IgD-negative memory B cell (primary cell): ENCODE measurements around the gene ADAM19. TPM values are rescaled to one million over a fixed set of nuclear protein-coding genes. Genes with fewer than 3 reads are reported as not detected.

ENCODE experiments used
- H3K27ac Mint-ChIP-seq, 3 donors: one replicate each; pipeline ENCODE4 v1.8.0; 2020 to 2022; ENCODE audit warnings: mild to moderate bottlenecking in 3 of 3, mixed read lengths in 3 of 3, moderate library complexity in 1 of 3
- H3K27me3 Mint-ChIP-seq: one replicate; pipeline ENCODE4 v1.8.0; 2021; ENCODE audit warnings: mixed read lengths
- H3K36me3 Mint-ChIP-seq: one replicate; pipeline ENCODE4 v1.8.0; 2020; ENCODE audit warnings: mild to moderate bottlenecking, mixed read lengths
- H3K4me1 Mint-ChIP-seq, 3 donors: one replicate each; pipeline ENCODE4 v1.8.0; 2020 to 2022; ENCODE audit warnings: mixed read lengths in 3 of 3, mild to moderate bottlenecking in 1 of 3
- H3K4me3 Mint-ChIP-seq, 4 donors: one replicate each; pipeline ENCODE4 v1.8.0; 2020 to 2022; ENCODE audit warnings: mild to moderate bottlenecking in 4 of 4, mixed read lengths in 4 of 4, moderate library complexity in 3 of 4
- H3K9me3 Mint-ChIP-seq, 3 donors: one replicate each; pipeline ENCODE4 v1.8.0; 2020 to 2021; ENCODE audit warnings: mixed read lengths in 3 of 3, mild to moderate bottlenecking in 1 of 3
- polyA plus RNA-seq: library from polyadenylated mRNA; unstranded; fragments of 300-500 nt; fragmentation: Illumina TruSeq; gene quantifications from one replicate; pipeline ENCODE4 v1.2.3, GENCODE V29; 2021

Gene ADAM19
- polyA plus RNA-seq, 1 donor from 2014 or later, result 45.1 TPM

DNA sequence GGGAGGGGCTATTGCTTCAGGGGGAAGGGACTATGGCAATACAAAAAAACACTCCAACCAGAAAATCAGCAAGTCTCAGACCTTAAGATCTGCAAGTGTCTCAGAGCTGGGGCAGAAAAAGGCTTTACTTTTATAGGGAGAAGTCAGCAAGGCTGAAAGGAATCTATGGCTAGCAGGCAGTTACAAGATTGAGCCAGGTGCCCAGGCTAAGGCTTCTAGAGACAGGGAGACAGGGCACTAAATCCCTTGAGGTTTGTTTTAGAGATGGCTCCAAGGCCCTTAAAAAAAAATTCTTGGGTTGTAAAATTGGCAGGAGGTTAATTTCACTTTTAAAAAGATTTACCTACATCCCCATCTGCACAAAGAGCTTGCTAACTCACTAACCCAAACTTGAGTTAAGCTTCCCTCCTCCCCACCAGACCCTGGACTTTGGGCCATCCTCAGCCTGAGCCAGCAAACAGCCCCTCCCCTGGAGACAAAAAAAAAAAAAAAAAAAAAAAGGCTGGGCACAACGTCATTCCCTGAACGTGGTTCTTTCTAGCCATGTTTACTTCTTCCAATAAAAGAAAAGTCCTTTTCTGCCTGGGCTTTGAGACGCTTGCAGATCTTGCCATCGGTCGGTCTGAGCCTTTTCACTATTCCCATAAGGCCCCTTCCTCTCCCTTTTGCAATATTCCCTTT is 97.6 kb downstream of the ADAM19 start:
- Mint-ChIP-seq H3K9me3 (peaks cover 0 to 2% (median 0%) of the 10 kb centered on the region in 3 donors), H3K4me1 (peaks cover 46 to 61% (median 53%) of the 10 kb centered on the region in 3 donors), H3K36me3 (peaks cover 17% of the 10 kb centered on the region), H3K27ac (peak overlapping the region; percentile 55 to 99 (median 69)), H3K27me3 (no peaks in the 10 kb centered on the region), H3K4me3 (peak overlapping the region in 2 of 4 donors; percentile 63 to 75)

DNA sequence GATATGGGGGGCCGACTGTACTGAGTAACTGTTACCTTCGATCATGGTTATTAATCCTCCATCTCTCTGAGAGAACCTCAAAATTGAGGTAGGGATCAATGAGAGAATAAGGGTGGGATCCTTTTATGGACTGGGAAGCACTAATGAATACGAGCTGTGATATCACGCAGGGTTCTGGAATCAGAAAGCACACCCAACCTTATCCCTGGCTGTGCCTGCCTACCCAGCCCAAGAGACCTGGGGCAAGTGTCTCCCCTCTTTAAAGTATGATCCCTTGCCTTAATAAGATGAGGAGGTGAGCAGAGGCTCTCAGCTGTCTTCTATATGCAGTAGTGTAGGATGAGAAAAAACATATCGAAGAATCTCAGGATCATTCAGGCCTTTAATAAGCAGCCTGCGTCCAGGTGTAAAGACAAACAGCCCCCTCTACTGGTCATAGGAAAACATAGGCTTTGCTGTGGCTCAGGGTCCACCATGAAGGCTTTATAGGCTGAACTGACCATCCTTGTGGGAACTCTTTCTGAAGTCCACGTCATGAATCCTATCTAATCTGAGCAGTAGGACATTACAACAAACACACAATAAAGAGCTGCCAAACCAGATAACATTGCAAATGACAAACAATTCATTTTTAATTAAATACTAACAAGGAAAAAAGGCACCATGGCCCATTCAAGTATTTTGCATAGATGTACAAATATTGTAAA is 98.7 kb downstream of the ADAM19 start:
- H3K9me3 Mint-ChIP-seq, result no peaks in the 10 kb centered on the region
- peak overlapping the region in 1 of 4 donors; percentile 1 for H3K4me3 Mint-ChIP-seq
- no peaks in the 10 kb centered on the region for H3K27me3 Mint-ChIP-seq
- peak overlapping the region in 2 of 3 donors; percentile 40 to 78 for H3K27ac Mint-ChIP-seq
- H3K36me3 Mint-ChIP-seq, result peaks cover 9% of the 10 kb centered on the region
- H3K4me1 Mint-ChIP-seq, result peaks cover 37 to 60% (median 48%) of the 10 kb centered on the region in 3 donors

DNA sequence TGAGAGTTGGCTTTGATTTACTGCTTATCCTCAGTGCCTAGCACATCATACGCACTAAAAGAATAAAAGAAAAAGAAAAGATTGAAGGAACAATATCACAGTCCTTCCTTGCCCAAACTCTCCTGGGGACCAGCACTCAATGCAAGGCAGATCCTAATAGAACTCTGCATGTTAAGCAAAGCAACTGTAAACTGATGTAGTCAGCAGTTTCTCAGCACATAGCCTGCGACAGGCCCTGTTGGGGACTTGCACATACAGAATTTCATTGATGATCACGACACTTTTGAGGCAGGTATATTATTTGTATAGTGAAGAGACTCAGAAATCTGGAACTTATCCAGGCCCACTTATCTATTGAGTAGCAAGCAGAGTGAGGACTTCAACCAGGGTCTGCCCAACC is 100.1 kb downstream of the ADAM19 start:
- H3K9me3 Mint-ChIP-seq, result no peaks in the 10 kb centered on the region
- H3K4me1 Mint-ChIP-seq, result peaks cover 31 to 58% (median 38%) of the 10 kb centered on the region in 3 donors
- H3K27ac Mint-ChIP-seq, result peak overlapping the region; percentile 28 to 85 (median 52)
- peak overlapping the region in 1 of 4 donors; percentile 81 for H3K4me3 Mint-ChIP-seq
- no peaks in the 10 kb centered on the region for H3K27me3 Mint-ChIP-seq
- H3K36me3 Mint-ChIP-seq, result peaks cover 9% of the 10 kb centered on the region

DNA sequence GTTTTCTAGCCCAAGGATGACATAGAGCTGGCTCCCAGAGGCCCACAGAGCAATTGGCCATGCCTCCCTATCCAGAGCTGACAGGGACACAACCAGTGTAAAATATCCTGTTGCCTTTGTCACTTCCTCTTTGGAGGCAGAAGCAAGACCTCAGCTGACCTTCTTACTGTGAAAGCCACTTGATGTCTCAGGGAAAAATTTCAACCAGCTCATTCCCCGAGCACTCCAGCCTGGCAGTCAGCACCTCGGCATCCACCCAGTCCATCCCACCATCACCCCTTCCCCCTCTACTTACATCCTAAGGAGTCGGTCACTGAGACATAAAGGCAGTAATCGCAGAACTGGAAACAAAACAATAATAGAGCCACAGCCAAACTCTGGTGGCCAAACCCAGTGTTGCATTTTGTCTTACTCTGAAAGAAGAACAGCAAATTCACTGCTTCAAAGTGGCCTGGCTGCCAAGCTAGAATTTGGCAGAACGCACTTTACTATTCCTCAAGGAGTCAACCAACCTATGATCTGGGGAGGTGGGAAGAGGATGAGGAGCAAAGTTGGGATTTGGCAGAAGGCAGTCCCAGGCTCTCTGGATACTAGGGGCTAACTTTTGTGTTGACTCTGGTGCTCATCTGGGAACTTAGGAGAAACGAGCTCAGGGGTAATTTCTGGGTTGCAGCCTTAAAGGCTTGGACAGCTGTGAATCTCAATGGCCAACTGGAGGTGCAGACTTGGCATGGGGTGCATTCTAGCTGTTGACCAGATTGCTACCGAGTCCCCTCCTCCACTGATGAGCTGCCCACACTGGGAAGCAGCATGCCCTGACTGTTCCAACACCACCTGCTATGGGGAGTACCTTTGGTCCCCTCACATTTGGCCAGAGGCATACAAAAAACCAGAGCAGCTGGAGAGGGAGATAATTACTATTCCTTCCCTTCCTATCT is 101.9 kb downstream of the ADAM19 start:
- Mint-ChIP-seq H3K36me3 (peaks cover 10% of the 10 kb centered on the region), H3K4me3 (peak overlapping the region in 2 of 4 donors; percentile 7 to 65), H3K27ac (peak overlapping the region; percentile 74 to 85 (median 81)), H3K9me3 (no peaks in the 10 kb centered on the region), H3K4me1 (peaks cover 18 to 49% (median 32%) of the 10 kb centered on the region in 3 donors), H3K27me3 (no peaks in the 10 kb centered on the region)

DNA sequence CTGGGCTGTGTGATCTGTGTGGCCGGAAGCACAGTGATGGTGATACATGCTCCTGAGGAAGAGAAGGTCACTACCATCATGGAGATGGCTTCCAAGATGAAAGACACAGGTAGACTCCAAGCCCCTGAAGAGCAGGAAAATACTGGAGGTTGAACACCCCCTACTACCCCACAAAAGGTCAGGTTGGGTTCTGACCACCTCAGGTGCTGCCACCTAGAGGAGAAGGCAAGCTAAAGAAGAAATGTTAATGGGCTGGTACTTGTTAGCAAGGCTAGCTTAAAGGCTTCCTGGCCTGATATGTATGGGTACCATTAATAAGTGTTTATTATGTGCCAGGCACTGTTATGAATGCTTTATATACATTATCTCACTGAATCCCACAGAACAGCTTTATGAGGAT is 103.9 kb downstream of the ADAM19 start:
- H3K4me1 Mint-ChIP-seq, result peaks cover 0 to 35% (median 17%) of the 10 kb centered on the region in 3 donors
- H3K27ac Mint-ChIP-seq, result peak overlapping the region; percentile 18 to 94 (median 57)
- no peaks in the 10 kb centered on the region for H3K27me3 Mint-ChIP-seq
- H3K36me3 Mint-ChIP-seq, result peaks cover 8% of the 10 kb centered on the region
- H3K9me3 Mint-ChIP-seq, result no peaks in the 10 kb centered on the region
- peak overlapping the region in 1 of 4 donors; percentile 16 for H3K4me3 Mint-ChIP-seq

DNA sequence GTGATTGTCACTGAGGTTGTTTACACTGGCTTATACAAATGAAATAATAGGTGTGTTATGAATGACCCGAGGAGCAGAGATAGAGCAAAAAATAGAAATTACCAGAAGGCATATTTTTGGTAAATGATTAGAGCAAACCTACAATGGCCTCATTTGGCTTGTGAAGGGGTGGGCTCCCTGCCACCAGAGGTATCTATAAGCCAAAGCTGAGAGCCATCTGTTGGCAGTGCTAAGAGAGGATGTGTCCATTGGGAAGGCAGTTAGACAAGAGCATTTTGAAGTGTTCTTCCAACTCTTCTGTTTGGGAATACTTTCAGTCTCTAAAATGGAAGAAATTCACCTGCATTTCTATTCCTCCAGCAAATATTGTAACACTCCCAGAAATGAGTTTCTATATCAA is 104.9 kb downstream of the ADAM19 start:
- H3K4me3 Mint-ChIP-seq, result no peak overlapping the region
- peak overlapping the region in 1 of 3 donors; percentile 43 for H3K27ac Mint-ChIP-seq
- H3K27me3 Mint-ChIP-seq, result no peaks in the 10 kb centered on the region
- peaks cover 0 to 40% (median 17%) of the 10 kb centered on the region in 3 donors for H3K4me1 Mint-ChIP-seq
- peaks cover 11% of the 10 kb centered on the region for H3K36me3 Mint-ChIP-seq
- H3K9me3 Mint-ChIP-seq, result no peaks in the 10 kb centered on the region

DNA sequence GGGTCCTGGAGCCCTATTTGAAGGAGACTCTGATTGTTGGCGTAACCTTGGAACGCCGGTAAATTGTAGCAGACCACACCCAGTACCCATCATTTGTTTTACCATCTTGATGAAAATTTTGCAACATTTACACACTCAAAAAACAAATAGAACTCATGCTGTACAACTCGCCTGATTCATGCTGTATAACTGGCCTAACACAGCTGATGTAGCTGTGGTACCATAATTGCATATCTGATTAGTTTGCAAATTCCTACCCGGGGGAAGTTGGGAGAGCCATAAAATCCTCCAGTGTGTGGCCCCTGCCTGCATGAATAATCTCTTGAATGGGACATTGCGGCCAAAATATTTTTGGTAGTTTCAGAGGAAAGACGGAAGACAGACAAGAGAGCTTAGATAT is 105.9 kb downstream of the ADAM19 start:
- H3K27ac Mint-ChIP-seq, result no peak overlapping the region
- H3K4me1 Mint-ChIP-seq, result peaks cover 0 to 32% (median 17%) of the 10 kb centered on the region in 3 donors
- peaks cover 9% of the 10 kb centered on the region for H3K36me3 Mint-ChIP-seq
- no peak overlapping the region for H3K4me3 Mint-ChIP-seq
- no peaks in the 10 kb centered on the region for H3K9me3 Mint-ChIP-seq
- no peaks in the 10 kb centered on the region for H3K27me3 Mint-ChIP-seq

DNA sequence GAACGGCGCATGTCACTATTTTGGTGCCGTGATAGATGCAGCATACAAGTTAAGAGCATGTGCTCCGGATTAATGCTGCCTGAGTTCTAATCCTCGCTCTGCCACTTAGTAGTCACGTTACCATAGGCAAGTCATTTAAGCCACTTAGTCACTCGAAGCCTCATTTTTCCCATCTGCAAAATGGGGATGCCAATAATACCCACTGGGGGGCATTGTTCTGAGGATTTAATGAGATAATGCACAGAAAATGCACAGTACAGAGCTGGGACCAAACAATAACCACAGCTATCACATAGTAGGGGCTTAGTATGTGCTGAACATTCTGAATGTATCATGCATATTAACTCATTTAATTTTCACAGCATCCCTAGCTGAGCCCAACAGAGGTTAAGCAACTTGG is 106.5 kb downstream of the ADAM19 start:
- Mint-ChIP-seq H3K4me1 (peaks cover 3 to 36% (median 23%) of the 10 kb centered on the region in 3 donors), H3K27me3 (no peaks in the 10 kb centered on the region), H3K36me3 (peaks cover 12% of the 10 kb centered on the region), H3K27ac (no peak overlapping the region), H3K9me3 (no peaks in the 10 kb centered on the region), H3K4me3 (no peak overlapping the region)

DNA sequence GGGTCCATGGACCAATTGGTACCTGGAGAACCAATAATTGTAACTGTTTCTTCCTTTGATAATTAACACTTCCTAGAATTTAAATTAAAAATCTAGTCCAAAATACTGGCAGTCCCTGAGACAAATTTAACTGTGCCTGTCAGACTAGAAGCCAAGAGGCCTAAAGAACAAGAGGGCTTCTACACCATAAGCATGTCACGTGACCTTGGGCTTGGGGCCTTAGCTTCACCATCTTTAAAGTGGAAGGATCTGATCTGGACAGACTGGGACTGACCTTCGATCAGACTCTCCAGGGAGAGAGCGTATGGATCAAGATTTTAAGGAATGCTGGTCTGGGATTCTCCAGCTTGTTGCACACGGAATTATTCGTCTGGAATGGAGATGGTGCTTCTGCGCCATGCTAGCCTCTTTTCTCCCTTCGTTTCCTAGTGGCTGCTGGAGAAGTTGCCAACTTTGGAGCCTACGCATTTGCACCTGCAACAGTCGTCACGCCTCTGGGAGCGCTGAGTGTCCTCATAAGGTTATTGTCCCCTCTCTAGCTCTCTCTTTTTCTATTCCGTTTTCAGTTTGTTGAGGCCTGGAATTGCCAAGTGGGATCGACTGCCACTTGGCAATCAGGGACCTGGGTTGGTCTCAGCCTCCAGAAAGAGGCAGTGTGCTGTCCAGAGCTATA is 107.1 kb downstream of the ADAM19 start:
- Mint-ChIP-seq H3K4me3 (no peak overlapping the region), H3K4me1 (peaks cover 9 to 40% (median 29%) of the 10 kb centered on the region in 3 donors), H3K27ac (no peak overlapping the region)

DNA sequence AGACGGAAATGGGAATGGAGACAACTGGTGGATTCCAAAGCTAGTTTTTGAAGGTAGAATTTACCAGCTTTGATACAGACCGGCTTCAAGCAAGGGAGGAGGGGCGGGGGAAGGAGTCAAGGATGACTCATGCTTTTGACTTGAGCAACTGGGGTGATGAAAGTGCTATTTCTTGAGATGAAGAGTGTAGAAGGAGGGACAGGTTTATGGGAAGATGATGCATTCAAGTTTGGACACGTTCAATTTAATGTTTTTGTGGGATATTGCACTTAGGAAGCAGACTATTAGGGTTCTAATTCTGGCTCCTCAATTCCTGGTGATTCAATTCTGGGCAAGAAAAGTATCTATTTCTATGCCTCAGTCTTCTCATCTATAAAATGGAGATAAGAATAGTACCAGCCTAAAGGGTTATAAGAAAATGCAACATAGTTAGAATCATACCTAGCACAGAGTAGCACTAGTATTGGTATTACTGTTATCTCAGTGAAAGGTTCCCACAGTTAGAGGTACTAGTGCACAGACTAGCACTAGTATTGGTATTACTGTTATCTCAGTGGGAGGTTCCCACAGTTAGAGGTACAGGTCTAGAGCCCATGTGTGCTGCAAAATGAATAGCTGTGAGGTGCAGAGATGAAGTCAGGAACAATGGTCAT is 110.9 kb downstream of the ADAM19 start:
- H3K27me3 Mint-ChIP-seq, result no peaks in the 10 kb centered on the region
- peaks cover 19 to 26% (median 24%) of the 10 kb centered on the region in 3 donors for H3K4me1 Mint-ChIP-seq
- H3K4me3 Mint-ChIP-seq, result no peak overlapping the region
- H3K36me3 Mint-ChIP-seq, result peaks cover 12% of the 10 kb centered on the region
- H3K9me3 Mint-ChIP-seq, result no peaks in the 10 kb centered on the region
- no peak overlapping the region for H3K27ac Mint-ChIP-seq

More for the DNA sequence above, 107.1 kb downstream of the ADAM19 start:
- Mint-ChIP-seq H3K9me3 (no peaks in the 10 kb centered on the region), H3K36me3 (peaks cover 16% of the 10 kb centered on the region), H3K27me3 (no peaks in the 10 kb centered on the region)

DNA sequence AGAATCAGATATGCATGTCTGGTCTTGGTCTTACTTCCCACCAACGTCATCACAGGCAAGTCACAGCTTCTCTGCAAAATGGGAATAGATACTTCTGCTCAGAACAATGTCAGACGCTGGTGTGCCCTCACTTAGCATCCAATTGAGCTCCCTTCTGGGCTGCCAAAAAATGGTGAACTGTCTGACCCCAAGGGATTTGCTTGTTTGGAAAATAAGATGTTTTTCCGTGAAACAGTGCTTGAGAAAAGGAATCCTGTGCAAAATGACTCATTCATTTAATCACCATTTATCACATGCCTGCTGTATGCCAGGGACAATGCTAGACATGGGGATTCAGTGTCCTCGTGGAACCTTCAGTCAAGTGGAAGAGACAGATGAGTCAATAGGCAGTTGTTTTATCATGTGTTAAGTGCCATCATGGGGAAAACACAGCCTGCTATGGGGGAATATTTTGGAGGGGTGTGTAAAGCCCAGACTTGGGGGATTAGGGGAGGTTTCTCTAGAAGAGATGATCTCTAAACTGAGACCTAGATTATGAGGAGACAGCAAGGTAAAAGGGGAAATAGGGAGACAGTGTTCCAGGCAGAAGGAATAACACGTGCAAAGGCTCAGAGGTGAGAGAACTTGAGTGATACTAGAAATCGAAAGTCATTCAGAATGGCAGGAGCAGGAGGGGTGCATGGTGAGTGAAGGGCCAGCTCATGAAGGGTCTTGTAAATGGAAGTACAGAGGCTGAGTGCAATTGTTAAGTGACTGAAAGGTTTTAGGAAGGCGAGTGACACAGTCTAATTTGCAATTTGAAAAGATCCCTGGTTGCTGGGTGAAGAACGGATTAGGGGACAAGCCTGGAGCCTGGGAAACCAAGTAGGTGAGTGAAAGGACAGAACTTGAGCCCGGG is 111.7 kb downstream of the ADAM19 start:
- H3K27ac Mint-ChIP-seq, result peak overlapping the region in 1 of 3 donors; percentile 7

DNA sequence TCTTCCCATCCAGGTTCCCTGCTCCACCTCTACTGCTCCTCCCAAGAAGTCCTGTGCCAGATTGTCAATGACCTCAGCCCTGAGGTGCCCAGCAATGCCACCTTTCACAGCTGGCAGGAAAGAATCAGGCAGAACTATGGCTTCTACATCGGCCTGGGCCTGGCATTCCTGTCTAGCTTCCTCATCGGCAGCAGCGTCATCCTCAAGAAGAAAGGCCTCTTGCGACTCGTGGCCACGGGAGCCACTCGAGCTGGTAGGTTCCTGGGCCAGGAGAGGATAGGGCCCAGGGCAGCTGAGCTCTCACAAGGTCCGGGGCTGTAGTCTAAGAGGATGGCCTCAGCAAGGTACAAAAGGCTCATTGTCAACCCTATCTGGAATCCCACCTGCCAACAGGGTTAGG is 112.5 kb downstream of the ADAM19 start:
- H3K27me3 Mint-ChIP-seq, result no peaks in the 10 kb centered on the region
- peak overlapping the region in 1 of 3 donors; percentile 4 for H3K27ac Mint-ChIP-seq
- peak overlapping the region in 1 of 4 donors; percentile 72 for H3K4me3 Mint-ChIP-seq
- H3K9me3 Mint-ChIP-seq, result no peaks in the 10 kb centered on the region
- H3K36me3 Mint-ChIP-seq, result peaks cover 12% of the 10 kb centered on the region
- peaks cover 32 to 35% (median 32%) of the 10 kb centered on the region in 3 donors for H3K4me1 Mint-ChIP-seq

More for the DNA sequence above, 111.7 kb downstream of the ADAM19 start:
- Mint-ChIP-seq H3K36me3 (peaks cover 12% of the 10 kb centered on the region), H3K4me3 (peak overlapping the region in 1 of 4 donors; percentile 18), H3K4me1 (peaks cover 25 to 29% (median 29%) of the 10 kb centered on the region in 3 donors), H3K9me3 (no peaks in the 10 kb centered on the region), H3K27me3 (no peaks in the 10 kb centered on the region)
